NCI-H82 treated with DMSO at 0.1 percent for 48 hours (cell line): ENCODE results near the gene NOS1.
"Not testable (repeated sequence)": the region's sequence is repeated elsewhere in the genome, so short reads cannot be mapped to it uniquely, and the experiment has no call there.

Source experiments
- DNase-seq: peaks from one replicate; lab custom pipeline; 2025; ENCODE audit not compliant: unreplicated experiment; lab: John Stamatoyannopoulos, UW

Gene NOS1

GRCh38 chr12:117212563-117213190 is 148.7 kb downstream of the NOS1 start:
- DNase-seq, result peak; percentile 34

- no peak for DNase-seq
These were observed 151.0 kb downstream of the NOS1 start for GRCh38 chr12:117210266-117210918.

- DNase-seq, result no peak
These were observed 151.8 kb downstream of the NOS1 start for GRCh38 chr12:117209626-117210025.

GRCh38 chr12:117208811-117209455 is 152.5 kb downstream of the NOS1 start:
- no peak for DNase-seq

- DNase-seq, result no peak
These were observed 153.2 kb downstream of the NOS1 start for GRCh38 chr12:117208206-117208605.

- DNase-seq, result no peak
These were observed 153.8 kb downstream of the NOS1 start for GRCh38 chr12:117207675-117208074.

GRCh38 chr12:117202556-117202955 is 158.9 kb downstream of the NOS1 start:
- no peak for DNase-seq

GRCh38 chr12:117202033-117202432 is 159.4 kb downstream of the NOS1 start:
- DNase-seq, result no peak

GRCh38 chr12:117199956-117200744 is 161.3 kb downstream of the NOS1 start:
- not testable (repeated sequence) for DNase-seq

GRCh38 chr12:117196334-117196733 is 165.1 kb downstream of the NOS1 start:
- DNase-seq, result not testable (repeated sequence)

GRCh38 chr12:117195027-117195426 is 166.4 kb downstream of the NOS1 start:
- DNase-seq, result not testable (repeated sequence)

- DNase-seq, result no peak
These were observed 167.5 kb downstream of the NOS1 start for GRCh38 chr12:117193903-117194302.

- DNase-seq, result not testable (repeated sequence)
These were observed 168.8 kb downstream of the NOS1 start for GRCh38 chr12:117192581-117192980.

- no peak for DNase-seq
These were observed 169.4 kb downstream of the NOS1 start for GRCh38 chr12:117192057-117192456.

- DNase-seq, result peak; percentile 46
These were observed 171.1 kb downstream of the NOS1 start, which contains the start of gene FBXO21 for GRCh38 chr12:117190210-117190781. Gene FBXO21 (minus strand): TSS chr12:117190470. CDS start chr12:117190456, 14 bp downstream.

- DNase-seq, result no peak
These were observed 171.7 kb downstream of the NOS1 start for GRCh38 chr12:117189725-117190209.

- no peak for DNase-seq
These were observed 172.3 kb downstream of the NOS1 start for GRCh38 chr12:117188961-117189724.

GRCh38 chr12:117188121-117188665 is 173.2 kb downstream of the NOS1 start:
- DNase-seq, result no peak

- no peak for DNase-seq
These were observed 174.0 kb downstream of the NOS1 start for GRCh38 chr12:117187421-117187820.

- no peak for DNase-seq
These were observed 178.6 kb downstream of the NOS1 start for GRCh38 chr12:117182866-117183265.
